Measurements from ENCODE around the gene PGP.
"Not testable (repeated sequence)": the region's sequence is repeated elsewhere in the genome, so short reads cannot be mapped to it uniquely, and the experiment has no call there.

PGP gene

GRCh38 chr16:2243031-2243528 lies 28.4 kb upstream of the PGP start:
- no peak overlapping the region for H3K27ac ChIP-seq
- no peak for TF ChIP-seq CTCF (conservative IDR thresholded peaks at IDR 0.05)

- H3K27ac ChIP-seq, result no peak overlapping the region
- TF ChIP-seq CTCF (conservative IDR thresholded peaks at IDR 0.05), result no peak
Observed at GRCh38 chr16:2242598-2242997, 28.0 kb upstream of the PGP start.

GRCh38 chr16:2240331-2240730 lies 25.7 kb upstream of the PGP start:
- not testable (repeated sequence) for H3K27ac ChIP-seq

- no peak for TF ChIP-seq CTCF (conservative IDR thresholded peaks at IDR 0.05)
- no peak overlapping the region for H3K27ac ChIP-seq
Observed at GRCh38 chr16:2238838-2239675, 24.4 kb upstream of the PGP start.

GRCh38 chr16:2238150-2238837 lies 23.7 kb upstream of the PGP start:
- TF ChIP-seq CTCF (conservative IDR thresholded peaks at IDR 0.05), result no peak
- H3K27ac ChIP-seq, result no peak overlapping the region

GRCh38 chr16:2237493-2238149 lies 23.0 kb upstream of the PGP start:
- TF ChIP-seq CTCF (conservative IDR thresholded peaks at IDR 0.05), result no peak
- no peak overlapping the region for H3K27ac ChIP-seq

GRCh38 chr16:2237102-2237482 lies 22.5 kb upstream of the PGP start:
- no peak for TF ChIP-seq CTCF (conservative IDR thresholded peaks at IDR 0.05)
- peak overlapping the region; percentile 24; the same call in 1 of the 2 replicates for H3K27ac ChIP-seq
